CD4-positive, CD25-positive, alpha-beta regulatory T cell (primary cell): ENCODE measurements around the gene DDX10. TPM values are rescaled to one million over a fixed set of nuclear protein-coding genes. Genes with fewer than 3 reads are reported as not detected.
A peak's percentile ranks its signal among the peaks of the same experiment; 100 is the strongest.

Experiments used
- ATAC-seq, 2 donors: fragments of 150-1000 bp; cut with Tn5 transposase; one replicate each; pipeline ENCODE4 v1.10.0; 2021; ENCODE audit warnings: low read depth in 2 of 2, moderate number of reproducible peaks in 2 of 2, moderate library complexity in 1 of 2
- DNase-seq, 3 donors: peaks; one replicate each; pipeline versions ENCODE4 v3.0.0 to v3.0.0-alpha.2; 2012 to 2022; ENCODE audit warnings: mixed read lengths in 1 of 3
- H3K27ac ChIP-seq: one replicate; pipeline ENCODE4 v1.7.0; 2013; ENCODE audit warnings: mild to moderate bottlenecking, low read length; ENCODE audit not compliant: insufficient read depth, poor library complexity, severe bottlenecking
- H3K27me3 ChIP-seq: one replicate; pipeline ENCODE4 v1.7.0; 2013; ENCODE audit warnings: low read length; ENCODE audit not compliant: control insufficient read depth, insufficient read depth
- H3K36me3 ChIP-seq: one replicate; pipeline ENCODE4 v1.7.0; 2013; ENCODE audit warnings: mild to moderate bottlenecking, low read length, moderate library complexity; ENCODE audit not compliant: control insufficient read depth, insufficient read depth
- H3K4me1 ChIP-seq: 2 replicates; pipeline ENCODE4 v1.7.0; 2013; ENCODE audit warnings: mild to moderate bottlenecking, low read length; ENCODE audit not compliant: insufficient read depth, control insufficient read depth, poor library complexity, severe bottlenecking
- H3K4me3 ChIP-seq: one replicate; pipeline ENCODE4 v1.7.0; 2013; ENCODE audit warnings: low read depth, mild to moderate bottlenecking, low read length, moderate library complexity
- H3K9me3 ChIP-seq, 2 experiments: 1 replicate in 1 of 2; 2 replicates in 1 of 2; pipeline ENCODE4 v1.7.0; 2013; ENCODE audit warnings: low read length in 2 of 2, mild to moderate bottlenecking in 1 of 2, moderate library complexity in 1 of 2; ENCODE audit not compliant: control insufficient read depth in 2 of 2
- H3K27ac Mint-ChIP-seq, 3 donors: one replicate each; pipeline ENCODE4 v1.8.0; 2020 to 2022; ENCODE audit warnings: mild to moderate bottlenecking in 3 of 3, mixed read lengths in 3 of 3, moderate library complexity in 2 of 3
- H3K27me3 Mint-ChIP-seq: one replicate; pipeline ENCODE4 v1.8.0; 2022; ENCODE audit warnings: mild to moderate bottlenecking, mixed read lengths
- H3K36me3 Mint-ChIP-seq: one replicate; pipeline ENCODE4 v1.8.0; 2020; ENCODE audit warnings: mixed read lengths
- H3K4me1 Mint-ChIP-seq, 4 donors: one replicate each; pipeline ENCODE4 v1.8.0; 2020 to 2022; ENCODE audit warnings: mixed read lengths in 4 of 4, mild to moderate bottlenecking in 1 of 4
- H3K4me3 Mint-ChIP-seq, 4 donors: one replicate each; pipeline ENCODE4 v1.8.0; 2020 to 2022; ENCODE audit warnings: mild to moderate bottlenecking in 4 of 4, mixed read lengths in 4 of 4, moderate library complexity in 3 of 4
- H3K9me3 Mint-ChIP-seq, 7 donors: one replicate each; pipeline ENCODE4 v1.8.0; 2020 to 2022; ENCODE audit warnings: mixed read lengths in 7 of 7, mild to moderate bottlenecking in 3 of 7, moderate library complexity in 2 of 7
- polyA plus RNA-seq, 4 donors: library from polyadenylated mRNA; unstranded; fragments of 300-500 nt; fragmentation: Illumina TruSeq; gene quantifications; one replicate each; pipeline ENCODE4 v1.2.3, GENCODE V29; 2021
- total RNA-seq: library from RNA; stranded (reverse); gene quantifications from one replicate; pipeline ENCODE4 v1.2.3, GENCODE V29; 2022

DDX10 gene
- total and polyA plus RNA-seq, 5 donors from 2014 or later = 10.5 to 23.3 (median 14.0) TPM

DNA sequence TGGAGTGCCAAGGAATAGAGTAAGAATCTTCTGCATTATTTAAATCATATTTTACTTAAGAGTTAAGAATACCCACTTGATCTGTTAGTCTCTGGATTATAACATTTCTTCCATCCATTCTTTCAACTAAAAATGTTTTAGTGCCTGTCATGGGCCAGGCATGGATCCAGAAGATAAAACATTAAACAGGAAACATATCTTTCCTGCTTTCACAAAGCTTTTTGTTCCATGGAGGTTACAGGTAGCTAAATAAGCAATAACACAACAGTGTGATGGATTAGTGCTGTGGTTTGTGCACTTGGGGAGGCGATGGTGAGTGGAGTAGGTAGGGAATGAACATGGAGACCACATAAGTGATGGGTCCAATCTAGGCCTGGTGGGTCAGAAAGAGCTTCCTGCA lies 258.5 kb downstream of the DDX10 start:
- Histone ChIP-seq H3K9me3 (no peaks in the 10 kb centered on the region), H3K4me1 (no peaks in the 10 kb centered on the region), H3K27me3 (no peaks in the 10 kb centered on the region), H3K4me3 (no peak overlapping the region), H3K27ac (no peak overlapping the region), H3K36me3 (peaks cover under 1% of the 10 kb centered on the region)
- DNase-seq (no peak), ATAC-seq (no peak)
- Mint-ChIP-seq H3K27ac (peak overlapping the region in 2 of 3 donors; percentile 5 to 11), H3K36me3 (peaks cover 30% of the 10 kb centered on the region), H3K9me3 (peaks cover 0 to 6% (median 0%) of the 10 kb centered on the region in 7 donors), H3K4me3 (no peak overlapping the region), H3K27me3 (no peaks in the 10 kb centered on the region), H3K4me1 (peaks cover 3 to 11% (median 6%) of the 10 kb centered on the region in 4 donors)

- DNase-seq (no peak), ATAC-seq (no peak)
- peaks cover 0 to 2% (median 0%) of the 10 kb centered on the region in 7 donors for H3K9me3 Mint-ChIP-seq
- H3K27ac ChIP-seq = no peak overlapping the region
- no peak overlapping the region for H3K4me3 Mint-ChIP-seq
- H3K4me3 ChIP-seq = no peak overlapping the region
- no peaks in the 10 kb centered on the region for H3K4me1 ChIP-seq
- H3K9me3 ChIP-seq = no peaks in the 10 kb centered on the region
- peaks cover 16% of the 10 kb centered on the region for H3K36me3 Mint-ChIP-seq
- no peaks in the 10 kb centered on the region for H3K27me3 ChIP-seq
- no peaks in the 10 kb centered on the region for H3K36me3 ChIP-seq
- peaks cover 3 to 11% (median 8%) of the 10 kb centered on the region in 4 donors for H3K4me1 Mint-ChIP-seq
- no peak overlapping the region for H3K27ac Mint-ChIP-seq
- no peaks in the 10 kb centered on the region for H3K27me3 Mint-ChIP-seq
These were observed 261.4 kb downstream of the DDX10 start for GRCh38 chr11:108926171-108926840.

DNA sequence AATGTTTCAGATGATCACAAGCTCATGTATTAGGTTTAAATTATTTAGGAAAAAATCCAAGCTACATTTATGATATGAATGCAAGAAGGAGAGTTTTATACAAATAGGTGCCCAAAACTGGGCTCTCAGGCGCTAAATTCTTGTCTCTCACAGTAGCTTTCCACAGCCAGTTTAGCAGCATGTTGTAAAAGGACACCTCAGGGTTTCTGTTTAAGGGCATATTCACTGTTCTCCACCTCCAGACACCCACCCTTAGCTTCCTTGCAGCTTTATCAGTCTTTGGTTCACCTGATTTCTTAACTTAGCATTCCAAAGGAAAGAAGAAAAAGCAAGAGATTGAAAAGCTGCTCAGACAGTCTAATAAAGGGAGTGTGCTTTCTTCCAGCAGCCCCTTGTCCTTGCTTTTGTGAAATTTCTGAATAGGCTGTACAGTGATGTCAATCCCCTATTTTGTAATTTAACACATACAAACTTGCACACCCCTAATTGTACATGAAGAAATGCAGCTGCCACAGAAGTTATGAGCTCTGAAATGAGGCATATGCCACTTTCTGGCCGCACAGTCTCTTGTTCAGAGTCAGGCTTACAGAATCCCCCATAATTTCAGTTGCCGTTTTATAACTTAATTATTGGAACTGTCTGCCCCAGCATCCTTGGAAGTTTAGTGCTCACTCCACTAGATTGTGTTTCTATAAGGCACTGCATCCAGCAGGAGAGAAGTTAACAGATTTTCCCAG lies 262.1 kb downstream of the DDX10 start:
- DNase-seq = no peak

DNA sequence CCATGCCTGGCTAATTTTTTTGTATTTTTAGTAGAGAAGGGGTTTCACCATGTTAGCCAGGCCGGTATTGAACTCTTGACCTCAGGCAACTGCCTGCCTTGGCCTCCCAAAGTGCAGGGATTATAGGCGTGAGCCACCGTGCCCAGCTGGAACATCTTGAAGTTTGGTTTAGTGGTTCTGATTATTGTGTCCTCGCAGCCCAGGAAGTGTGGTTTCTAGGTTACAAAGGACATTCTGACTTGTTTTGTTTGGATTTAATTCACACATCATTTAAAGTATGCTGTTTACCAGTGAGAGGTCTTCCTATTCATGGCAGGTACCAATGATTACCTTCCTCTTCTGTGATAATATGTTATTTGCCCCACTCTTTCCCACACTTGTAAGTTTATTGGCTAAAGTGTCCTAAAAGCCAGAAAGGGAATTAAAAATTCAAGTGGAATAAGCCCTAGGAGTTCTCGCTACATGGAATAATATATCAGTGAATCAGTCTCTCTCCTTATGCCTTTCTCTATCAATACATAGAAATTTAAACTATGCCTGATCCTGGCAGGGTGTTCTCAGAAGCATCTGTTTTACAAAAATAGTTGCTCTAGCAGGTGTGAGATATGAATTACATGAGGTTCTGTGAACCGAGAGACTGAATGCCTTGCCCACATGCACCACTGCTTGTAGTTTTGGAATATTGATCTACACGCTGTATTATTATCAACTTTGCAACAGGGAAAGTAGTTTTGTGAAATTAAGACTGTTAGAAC lies 263.1 kb downstream of the DDX10 start:
- H3K36me3 Mint-ChIP-seq = peaks cover 16% of the 10 kb centered on the region
- no peak overlapping the region for H3K27ac ChIP-seq
- no peak overlapping the region for H3K4me3 ChIP-seq
- H3K27ac Mint-ChIP-seq = no peak overlapping the region
- peaks cover 3 to 11% (median 8%) of the 10 kb centered on the region in 4 donors for H3K4me1 Mint-ChIP-seq
- H3K4me3 Mint-ChIP-seq = no peak overlapping the region
- H3K27me3 ChIP-seq = no peaks in the 10 kb centered on the region
- H3K27me3 Mint-ChIP-seq = no peaks in the 10 kb centered on the region
- ATAC-seq = no peak
- H3K36me3 ChIP-seq = no peaks in the 10 kb centered on the region
- no peak for DNase-seq
- H3K9me3 ChIP-seq = no peaks in the 10 kb centered on the region
- peaks cover 0 to 2% (median 0%) of the 10 kb centered on the region in 7 donors for H3K9me3 Mint-ChIP-seq
- H3K4me1 ChIP-seq = no peaks in the 10 kb centered on the region

More for the DNA sequence above, 262.1 kb downstream of the DDX10 start:
- H3K4me1 ChIP-seq = no peaks in the 10 kb centered on the region
- no peaks in the 10 kb centered on the region for H3K9me3 ChIP-seq
- Mint-ChIP-seq H3K27ac (no peak overlapping the region), H3K4me1 (peaks cover 3 to 11% (median 8%) of the 10 kb centered on the region in 4 donors), H3K9me3 (peaks cover 0 to 2% (median 0%) of the 10 kb centered on the region in 7 donors), H3K27me3 (no peaks in the 10 kb centered on the region), H3K4me3 (no peak overlapping the region), H3K36me3 (peaks cover 16% of the 10 kb centered on the region)
- H3K36me3 ChIP-seq = no peaks in the 10 kb centered on the region
- H3K27ac ChIP-seq = no peak overlapping the region
- no peaks in the 10 kb centered on the region for H3K27me3 ChIP-seq
- no peak overlapping the region for H3K4me3 ChIP-seq
- ATAC-seq = no peak

DNA sequence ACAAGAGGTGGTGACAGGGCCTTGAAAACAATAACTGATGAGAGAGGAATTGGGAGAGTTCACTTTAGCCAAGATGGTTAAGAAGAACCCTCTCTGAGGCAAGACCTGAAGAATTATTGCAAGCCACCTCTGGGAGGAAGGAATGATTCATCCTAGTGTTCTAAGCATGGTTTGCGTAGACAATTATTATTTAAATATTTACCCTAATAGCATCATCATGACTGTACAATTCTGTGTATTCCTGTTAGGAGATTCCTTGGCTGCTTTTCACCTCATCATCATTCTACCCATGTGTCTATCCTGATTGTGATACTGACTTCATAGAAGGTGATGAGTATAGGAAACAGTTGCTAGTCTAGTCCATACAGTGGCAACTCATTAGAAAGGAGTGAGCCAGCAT lies 264.4 kb downstream of the DDX10 start:
- no peak overlapping the region for H3K27ac Mint-ChIP-seq
- H3K4me1 Mint-ChIP-seq = peaks cover 2 to 10% (median 7%) of the 10 kb centered on the region in 4 donors

GRCh38 chr11:108931168-108931567 lies 266.3 kb downstream of the DDX10 start:
- Mint-ChIP-seq H3K4me3 (no peak overlapping the region), H3K9me3 (peaks cover 0 to 4% (median 0%) of the 10 kb centered on the region in 7 donors)
- no peak overlapping the region for H3K4me3 ChIP-seq

More for the DNA sequence above, 264.4 kb downstream of the DDX10 start:
- Mint-ChIP-seq H3K9me3 (peaks cover 0 to 4% (median 0%) of the 10 kb centered on the region in 7 donors), H3K27me3 (no peaks in the 10 kb centered on the region), H3K36me3 (peaks cover 18% of the 10 kb centered on the region), H3K4me3 (no peak overlapping the region)
- Histone ChIP-seq H3K27ac (no peak overlapping the region), H3K36me3 (no peaks in the 10 kb centered on the region), H3K9me3 (no peaks in the 10 kb centered on the region), H3K4me1 (no peaks in the 10 kb centered on the region), H3K27me3 (no peaks in the 10 kb centered on the region), H3K4me3 (no peak overlapping the region)
- no peak for ATAC-seq
- DNase-seq = no peak

DNA sequence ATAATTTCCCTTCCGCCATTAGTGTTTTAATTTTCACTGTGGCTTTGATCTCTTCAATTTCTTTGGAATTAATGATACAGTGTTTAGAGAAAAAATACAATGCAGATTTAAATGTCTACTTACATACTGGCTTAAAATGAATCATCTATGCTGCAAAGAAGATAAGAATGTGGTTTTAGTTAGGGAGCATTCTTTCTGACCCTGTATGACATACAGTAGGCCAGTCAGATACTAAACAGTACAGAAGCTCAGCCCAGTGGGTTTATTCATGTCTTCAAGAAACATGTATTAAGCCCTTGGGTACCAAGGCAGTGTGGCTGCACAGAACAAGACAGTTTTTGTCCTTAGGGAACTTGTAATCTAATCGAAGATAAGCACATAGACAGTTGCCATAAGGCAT lies 268.8 kb downstream of the DDX10 start:
- Mint-ChIP-seq H3K27me3 (no peaks in the 10 kb centered on the region), H3K4me3 (no peak overlapping the region), H3K36me3 (peaks cover 16% of the 10 kb centered on the region), H3K9me3 (peaks cover 0 to 4% (median 0%) of the 10 kb centered on the region in 7 donors), H3K27ac (peak overlapping the region in 1 of 3 donors; percentile 4), H3K4me1 (peaks cover 0 to 6% (median 2%) of the 10 kb centered on the region in 4 donors)
- Histone ChIP-seq H3K36me3 (no peaks in the 10 kb centered on the region), H3K27ac (no peak overlapping the region), H3K27me3 (no peaks in the 10 kb centered on the region), H3K9me3 (no peaks in the 10 kb centered on the region), H3K4me1 (no peaks in the 10 kb centered on the region), H3K4me3 (no peak overlapping the region)
- no peak for DNase-seq
- no peak for ATAC-seq

More at GRCh38 chr11:108931168-108931567, 266.3 kb downstream of the DDX10 start:
- no peaks in the 10 kb centered on the region for H3K27me3 Mint-ChIP-seq
- H3K4me1 Mint-ChIP-seq = peaks cover 0 to 10% (median 4%) of the 10 kb centered on the region in 4 donors
- peaks cover 16% of the 10 kb centered on the region for H3K36me3 Mint-ChIP-seq
- no peaks in the 10 kb centered on the region for H3K27me3 ChIP-seq
- no peak overlapping the region for H3K27ac ChIP-seq
- ATAC-seq (no peak), DNase-seq (no peak)
- H3K9me3 ChIP-seq = no peaks in the 10 kb centered on the region
- H3K36me3 ChIP-seq = no peaks in the 10 kb centered on the region
- H3K27ac Mint-ChIP-seq = no peak overlapping the region
- H3K4me1 ChIP-seq = no peaks in the 10 kb centered on the region
